ENCODE data around the gene PPP6R3. TPM values are rescaled to one million over a fixed set of nuclear protein-coding genes. Genes with fewer than 3 reads are reported as not detected.

Gene PPP6R3
- total RNA-seq, 1 experiment from 2014 or later = 138 TPM

DNA sequence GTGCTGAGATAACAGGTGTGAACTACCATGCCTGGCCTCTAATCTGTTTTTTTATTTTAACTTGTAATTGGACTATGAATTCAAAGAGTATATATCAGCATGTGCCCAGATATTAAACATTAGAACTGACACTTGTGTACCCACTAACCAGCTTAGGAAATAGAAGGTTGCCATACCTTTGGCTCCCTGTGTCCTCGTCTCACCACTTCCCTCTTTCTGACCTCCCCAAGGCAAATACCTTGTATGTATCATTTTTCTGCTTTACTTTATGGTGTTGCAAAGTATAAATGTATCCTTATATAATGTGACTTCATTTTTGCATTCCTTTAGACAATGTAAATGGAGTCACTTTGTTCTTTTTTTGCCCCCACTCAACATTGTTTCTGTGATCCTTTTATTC, 9.1 kb downstream of the PPP6R3 start:
- no peak overlapping the region for H3K27ac ChIP-seq (ENCODE audit: insufficient read length, low read depth, low read length)

More for the DNA sequence above, 9.1 kb downstream of the PPP6R3 start:
- H3K4me1 Mint-ChIP-seq = peaks cover 54 to 69% of the 10 kb centered on the region in 2 experiments
- H3K14ac ChIP-seq (ENCODE audit: insufficient read depth, low read length) = no peak overlapping the region
- H3K4me1 ChIP-seq (ENCODE audit: insufficient read depth, low read length) = peaks cover 4% of the 10 kb centered on the region
- H3K23me2 ChIP-seq (ENCODE audit: insufficient read length, low read depth, low read length, poor library complexity, severe bottlenecking) = no peaks in the 10 kb centered on the region
- H2BK20ac ChIP-seq (ENCODE audit: low read depth, low read length, poor library complexity, severe bottlenecking) = no peak overlapping the region
- no peaks in the 10 kb centered on the region for H3K9me3 ChIP-seq (ENCODE audit: control insufficient read depth, low read depth, low read length)
- H2BK15ac ChIP-seq (ENCODE audit: low read depth, low read length) = no peak overlapping the region
- no peaks in the 10 kb centered on the region for H3K27me3 ChIP-seq (ENCODE audit: insufficient read depth, low read length)
- no peak overlapping the region for H2BK120ac ChIP-seq (ENCODE audit: low read depth, low read length, poor library complexity, severe bottlenecking)
- H3K23ac ChIP-seq (ENCODE audit: insufficient read length, low read depth, low read length) = no peak overlapping the region
- H3K18ac ChIP-seq (ENCODE audit: insufficient read length, low read depth, low read length) = no peak overlapping the region
- H4K5ac ChIP-seq (ENCODE audit: insufficient read length, low read depth, low read length) = no peak overlapping the region
- H3K4me2 ChIP-seq (ENCODE audit: insufficient read depth, insufficient read length, low read length) = no peak overlapping the region
- peaks cover 10% of the 10 kb centered on the region for H3K79me1 ChIP-seq (ENCODE audit: insufficient read depth, low read depth, low read length, poor library complexity, severe bottlenecking)
- no peak overlapping the region for H2AK5ac ChIP-seq (ENCODE audit: insufficient read length, low read length)
- no peak overlapping the region for H4K8ac ChIP-seq (replicated peaks; ENCODE audit: insufficient read length, low read depth, low read length)
- no peaks in the 10 kb centered on the region for H4K20me1 ChIP-seq (ENCODE audit: control insufficient read depth, insufficient read depth, insufficient read length)
- H3K27ac Mint-ChIP-seq = peak overlapping the region in 2 of 3 experiments; percentile 1 to 29; a peak in 2 of 7 replicates
- H3K4me3 Mint-ChIP-seq = no peak overlapping the region
- H2BK12ac ChIP-seq (ENCODE audit: insufficient read length, low read depth, low read length) = no peak overlapping the region
- TF ChIP-seq, protein P1, sequence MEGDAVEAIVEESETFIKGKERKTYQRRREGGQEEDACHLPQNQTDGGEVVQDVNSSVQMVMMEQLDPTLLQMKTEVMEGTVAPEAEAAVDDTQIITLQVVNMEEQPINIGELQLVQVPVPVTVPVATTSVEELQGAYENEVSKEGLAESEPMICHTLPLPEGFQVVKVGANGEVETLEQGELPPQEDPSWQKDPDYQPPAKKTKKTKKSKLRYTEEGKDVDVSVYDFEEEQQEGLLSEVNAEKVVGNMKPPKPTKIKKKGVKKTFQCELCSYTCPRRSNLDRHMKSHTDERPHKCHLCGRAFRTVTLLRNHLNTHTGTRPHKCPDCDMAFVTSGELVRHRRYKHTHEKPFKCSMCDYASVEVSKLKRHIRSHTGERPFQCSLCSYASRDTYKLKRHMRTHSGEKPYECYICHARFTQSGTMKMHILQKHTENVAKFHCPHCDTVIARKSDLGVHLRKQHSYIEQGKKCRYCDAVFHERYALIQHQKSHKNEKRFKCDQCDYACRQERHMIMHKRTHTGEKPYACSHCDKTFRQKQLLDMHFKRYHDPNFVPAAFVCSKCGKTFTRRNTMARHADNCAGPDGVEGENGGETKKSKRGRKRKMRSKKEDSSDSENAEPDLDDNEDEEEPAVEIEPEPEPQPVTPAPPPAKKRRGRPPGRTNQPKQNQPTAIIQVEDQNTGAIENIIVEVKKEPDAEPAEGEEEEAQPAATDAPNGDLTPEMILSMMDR (conservative IDR thresholded peaks at IDR 0.05) = no peak
- H3K9ac ChIP-seq (ENCODE audit: extremely low read depth, insufficient read length, low read length) = no peak overlapping the region
- WGBS (ENCODE audit: extremely low coverage, insufficient read length, low lambda C conversion rate) = no CpG with 5 or more reads among the region's 1 CpG
- H3K56ac ChIP-seq (ENCODE audit: insufficient read length, low read depth, low read length) = no peak overlapping the region
- no peak for DNase-seq
- peaks cover 82% of the 10 kb centered on the region for H3K79me2 ChIP-seq (ENCODE audit: insufficient read depth, low read length)
- H4K91ac ChIP-seq (ENCODE audit: insufficient read length, low read depth, low read length) = no peak overlapping the region
- H2BK5ac ChIP-seq (ENCODE audit: insufficient read length, low read length) = no peak overlapping the region
- H3K9me3 Mint-ChIP-seq = peaks cover 0 to 25% of the 10 kb centered on the region in 2 experiments; a peak in 4 of 5 replicates
- no peak overlapping the region for H3K4ac ChIP-seq (ENCODE audit: low read depth, low read length)
- H2AFZ ChIP-seq (ENCODE audit: low read length) = no peak overlapping the region
- H3T11ph ChIP-seq (ENCODE audit: low read length) = no peak overlapping the region
- H3K36me3 Mint-ChIP-seq (ENCODE audit: insufficient read depth in 1 of 3, low read depth in 3 of 3) = peaks cover 33 to 40% (median 37%) of the 10 kb centered on the region in 3 experiments
- H3K27me3 Mint-ChIP-seq (ENCODE audit: low read depth) = no peaks in the 10 kb centered on the region

Data from H9 (cell line).